GM12878 (cell line): ENCODE results near the gene DHX32.

Experiments
- ATF7 ChIP-seq: fragments of 450-650 bp; IDR thresholded peaks from 2 replicates; pipeline ENCODE4 v1.6.1; 2016; ENCODE audit warnings: low read depth, mild to moderate bottlenecking
- CBFB ChIP-seq: IDR thresholded peaks from 2 replicates; pipeline ENCODE4 v1.6.1; 2016; ENCODE audit warnings: antibody characterized with exemption, low read depth
- CBX3 ChIP-seq: fragments of 200-600 bp; sonication (generic); IDR thresholded peaks from 2 replicates; pipeline ENCODE4 v1.6.1; 2016; ENCODE audit warnings: low read depth, borderline replicate concordance
- CREM ChIP-seq: IDR thresholded peaks from 2 replicates; pipeline ENCODE4 v1.6.1; 2014; ENCODE audit warnings: antibody characterized with exemption, low read depth
- DPF2 ChIP-seq: fragments of 450-650 bp; IDR thresholded peaks from 2 replicates; pipeline ENCODE4 v1.6.1; 2017; ENCODE audit warnings: mild to moderate bottlenecking
- EZH2 ChIP-seq: IDR thresholded peaks from 2 replicates; pipeline ENCODE4 v1.6.1; 2012; ENCODE audit warnings: low read depth, mild to moderate bottlenecking, control low read depth, inconsistent platforms, low read length, borderline replicate concordance; ENCODE audit not compliant: control insufficient read depth
- POLR2A ChIP-seq: IDR thresholded peaks from 2 replicates; pipeline ENCODE4 v1.6.1; 2011; ENCODE audit warnings: low read depth, mild to moderate bottlenecking, low read length
- POLR2AphosphoS5 ChIP-seq: IDR thresholded peaks from 2 replicates; pipeline ENCODE4 v1.6.1; 2011; ENCODE audit warnings: mild to moderate bottlenecking, low read length, inconsistent platforms
- SIN3A ChIP-seq: IDR thresholded peaks from 2 replicates; pipeline ENCODE4 v1.6.1; 2012; ENCODE audit warnings: low read depth, low read length, improper control_type of control experiment
- TCF12 ChIP-seq: IDR thresholded peaks from 2 replicates; pipeline ENCODE4 v1.6.1; 2011; ENCODE audit warnings: low read depth, mild to moderate bottlenecking, low read length
- TCF7 ChIP-seq: IDR thresholded peaks from 2 replicates; pipeline ENCODE4 v1.6.1; 2014; ENCODE audit warnings: antibody characterized with exemption, borderline replicate concordance
- ZNF274 ChIP-seq: IDR thresholded peaks from one replicate; pipeline ENCODE4 v1.8.0; 2011; ENCODE audit not compliant: insufficient read length, insufficient read depth
- TF ChIP-seq, protein P1 (sequence below), 3 experiments: IDR thresholded peaks in 2 of 3; conservative IDR thresholded peaks in 1 of 3; 2 replicates each; pipeline ENCODE4 v1.5.1; 2011; ENCODE audit warnings: low read depth in 3 of 3, low read length in 3 of 3, mild to moderate bottlenecking in 3 of 3, control low read depth in 2 of 3, moderate library complexity in 2 of 3, inconsistent platforms in 1 of 3, mixed read lengths in 1 of 3; ENCODE audit not compliant: control insufficient read depth in 2 of 3, insufficient read depth in 1 of 3; ENCODE audit errors: extremely low read depth in 1 of 3
- TF ChIP-seq, protein P2 (sequence below): fragments of 450-650 bp; IDR thresholded peaks from 2 replicates; pipeline ENCODE4 v1.6.1; 2017; ENCODE audit warnings: mild to moderate bottlenecking, low read depth, inconsistent platforms; ENCODE audit not compliant: poor library complexity, severe bottlenecking

DNA sequence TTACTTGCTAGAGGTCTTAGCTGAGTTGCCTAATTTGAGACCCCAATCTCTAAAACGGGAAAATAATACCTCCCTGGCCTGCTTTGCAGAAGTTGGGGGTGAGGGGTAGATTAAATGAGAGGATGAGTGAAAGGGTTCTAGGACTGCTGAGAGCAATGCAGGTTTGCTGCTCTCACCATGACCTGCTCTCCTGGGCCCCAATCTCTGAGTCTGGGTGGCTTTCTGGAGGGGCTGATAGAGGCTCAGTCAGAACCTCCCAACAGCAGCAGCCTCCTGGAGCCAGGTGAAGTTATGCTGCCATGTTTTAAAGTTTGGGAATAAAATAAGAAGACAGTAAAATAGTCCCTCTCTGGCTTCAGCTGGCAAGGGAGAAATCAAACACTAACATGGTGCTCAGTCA lies 65.3 kb downstream of the DHX32 start:
- TF ChIP-seq POLR2A, result no peak
- no peak for TF ChIP-seq CREM
- TF ChIP-seq CBFB, result no peak
- TF ChIP-seq, protein P1, sequence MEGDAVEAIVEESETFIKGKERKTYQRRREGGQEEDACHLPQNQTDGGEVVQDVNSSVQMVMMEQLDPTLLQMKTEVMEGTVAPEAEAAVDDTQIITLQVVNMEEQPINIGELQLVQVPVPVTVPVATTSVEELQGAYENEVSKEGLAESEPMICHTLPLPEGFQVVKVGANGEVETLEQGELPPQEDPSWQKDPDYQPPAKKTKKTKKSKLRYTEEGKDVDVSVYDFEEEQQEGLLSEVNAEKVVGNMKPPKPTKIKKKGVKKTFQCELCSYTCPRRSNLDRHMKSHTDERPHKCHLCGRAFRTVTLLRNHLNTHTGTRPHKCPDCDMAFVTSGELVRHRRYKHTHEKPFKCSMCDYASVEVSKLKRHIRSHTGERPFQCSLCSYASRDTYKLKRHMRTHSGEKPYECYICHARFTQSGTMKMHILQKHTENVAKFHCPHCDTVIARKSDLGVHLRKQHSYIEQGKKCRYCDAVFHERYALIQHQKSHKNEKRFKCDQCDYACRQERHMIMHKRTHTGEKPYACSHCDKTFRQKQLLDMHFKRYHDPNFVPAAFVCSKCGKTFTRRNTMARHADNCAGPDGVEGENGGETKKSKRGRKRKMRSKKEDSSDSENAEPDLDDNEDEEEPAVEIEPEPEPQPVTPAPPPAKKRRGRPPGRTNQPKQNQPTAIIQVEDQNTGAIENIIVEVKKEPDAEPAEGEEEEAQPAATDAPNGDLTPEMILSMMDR (IDR thresholded peaks at IDR 0.05 in 2 of 3, conservative IDR thresholded peaks at IDR 0.05 in 1 of 3; ENCODE audit: control insufficient read depth in 2 of 3, extremely low read depth in 1 of 3, insufficient read depth in 1 of 3, low read depth in 3 of 3, low read length in 3 of 3), result no peak
- TF ChIP-seq, protein P2, sequence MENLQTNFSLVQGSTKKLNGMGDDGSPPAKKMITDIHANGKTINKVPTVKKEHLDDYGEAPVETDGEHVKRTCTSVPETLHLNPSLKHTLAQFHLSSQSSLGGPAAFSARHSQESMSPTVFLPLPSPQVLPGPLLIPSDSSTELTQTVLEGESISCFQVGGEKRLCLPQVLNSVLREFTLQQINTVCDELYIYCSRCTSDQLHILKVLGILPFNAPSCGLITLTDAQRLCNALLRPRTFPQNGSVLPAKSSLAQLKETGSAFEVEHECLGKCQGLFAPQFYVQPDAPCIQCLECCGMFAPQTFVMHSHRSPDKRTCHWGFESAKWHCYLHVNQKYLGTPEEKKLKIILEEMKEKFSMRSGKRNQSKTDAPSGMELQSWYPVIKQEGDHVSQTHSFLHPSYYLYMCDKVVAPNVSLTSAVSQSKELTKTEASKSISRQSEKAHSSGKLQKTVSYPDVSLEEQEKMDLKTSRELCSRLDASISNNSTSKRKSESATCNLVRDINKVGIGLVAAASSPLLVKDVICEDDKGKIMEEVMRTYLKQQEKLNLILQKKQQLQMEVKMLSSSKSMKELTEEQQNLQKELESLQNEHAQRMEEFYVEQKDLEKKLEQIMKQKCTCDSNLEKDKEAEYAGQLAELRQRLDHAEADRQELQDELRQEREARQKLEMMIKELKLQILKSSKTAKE, result no peak
- TF ChIP-seq TCF12, result no peak
- TF ChIP-seq TCF7, result no peak
- no peak for TF ChIP-seq ZNF274
- no peak for TF ChIP-seq EZH2
- no peak for TF ChIP-seq CBX3
- no peak for TF ChIP-seq SIN3A
- TF ChIP-seq DPF2, result no peak
- no peak for TF ChIP-seq ATF7
- TF ChIP-seq POLR2AphosphoS5, result no peak
